Measurements from ENCODE around the gene RTRAF.

RTRAF gene

GRCh38 chr14:52051871-52052270, 62.5 kb downstream of the RTRAF start:
- DNase-seq = no peak

- no peak for DNase-seq
Observed at GRCh38 chr14:52052288-52052943, 63.1 kb downstream of the RTRAF start.

GRCh38 chr14:52053044-52053443, 63.7 kb downstream of the RTRAF start:
- no peak for DNase-seq

- no peak for DNase-seq
Observed at GRCh38 chr14:52054678-52055077, 65.3 kb downstream of the RTRAF start.

- DNase-seq = no peak
Observed at GRCh38 chr14:52055167-52055566, 65.8 kb downstream of the RTRAF start.

- DNase-seq = no peak
Observed at GRCh38 chr14:52058341-52058740, 69.0 kb downstream of the RTRAF start.

GRCh38 chr14:52059649-52060048, 70.3 kb downstream of the RTRAF start:
- no peak for DNase-seq

GRCh38 chr14:52060080-52060479, 70.7 kb downstream of the RTRAF start:
- no peak for DNase-seq
